OCI-LY3 (cell line): ENCODE data around the gene MFAP5.

Source experiments
- H2AFZ ChIP-seq: fragments of 200-600, 300-600 bp; shearing (Covaris generic); 2 replicates; pipeline ENCODE4 v1.6.0; 2014; ENCODE audit warnings: antibody characterized with exemption, low read depth, low read length
- H3K27ac ChIP-seq: fragments of 200-600, 300-600 bp; sonication (generic); 2 replicates; pipeline ENCODE4 v1.5.1; 2014; ENCODE audit warnings: mild to moderate bottlenecking, low read length, moderate library complexity, mixed read lengths
- H3K27me3 ChIP-seq: fragments of 200-600, 300-600 bp; sonication (generic); 2 replicates; pipeline ENCODE4 v1.6.1; 2014; ENCODE audit warnings: low read depth, low read length, mixed read lengths
- H3K36me3 ChIP-seq: fragments of 200-600, 300-600 bp; sonication (generic); replicated peaks from 2 replicates; pipeline ENCODE3; 2014; ENCODE audit warnings: low read depth, low read length, mixed read lengths
- H3K4me1 ChIP-seq: fragments of 300-600, 200-600 bp; sonication (generic); 2 replicates; pipeline ENCODE4 v1.6.1; 2014; ENCODE audit warnings: low read length, mixed read lengths
- H3K4me2 ChIP-seq: fragments of 200-600, 300-600 bp; sonication (generic); 2 replicates; pipeline ENCODE4 v1.6.1; 2014; ENCODE audit warnings: low read length, mixed read lengths
- H3K4me3 ChIP-seq: fragments of 300-600, 200-600 bp; sonication (generic); 2 replicates; pipeline ENCODE4 v1.5.1; 2014; ENCODE audit warnings: antibody characterized with exemption, mild to moderate bottlenecking, low read length, moderate library complexity
- H3K79me2 ChIP-seq: fragments of 300-600, 200-600 bp; shearing (Covaris generic); 2 replicates; pipeline ENCODE4 v1.6.1; 2014; ENCODE audit warnings: mild to moderate bottlenecking, low read length, mixed read lengths
- H3K9ac ChIP-seq: fragments of 300-600, 200-600 bp; shearing (Covaris generic); 2 replicates; pipeline ENCODE4 v1.6.0; 2014; ENCODE audit warnings: mild to moderate bottlenecking, low read length, moderate library complexity
- H3K9me3 ChIP-seq: fragments of 200-600, 300-600 bp; shearing (Covaris generic); 2 replicates; pipeline ENCODE4 v1.6.1; 2014; ENCODE audit warnings: low read length, mixed read lengths; ENCODE audit not compliant: insufficient read depth
- H4K20me1 ChIP-seq: fragments of 200-600, 300-600 bp; sonication (generic); 2 replicates; pipeline ENCODE4 v1.6.1; 2016; ENCODE audit warnings: low read length, mixed read lengths; ENCODE audit not compliant: insufficient read depth
- CTCF ChIP-seq: fragments of 200-600, 300-600 bp; sonication (generic); IDR thresholded peaks from 2 replicates; pipeline ENCODE4 v1.5.1; 2014; ENCODE audit warnings: antibody characterized with exemption, low read length, low read depth
- EZH2phosphoT487 ChIP-seq: fragments of 200-600 bp; shearing (Covaris generic); IDR thresholded peaks from 2 replicates; pipeline ENCODE4 v1.6.1; 2018; ENCODE audit warnings: antibody characterized with exemption, mixed run types, low read depth

The MFAP5 gene

GRCh38 chr12:8644345-8645248 is 18.0 kb downstream of the MFAP5 start:
- Histone ChIP-seq H3K27me3 (no peaks in the 10 kb centered on the region), H3K4me2 (peak overlapping the region; percentile 78), H3K9me3 (no peaks in the 10 kb centered on the region), H3K4me1 (peaks cover 69% of the 10 kb centered on the region), H3K27ac (peak overlapping the region; percentile 99), H3K9ac (peak overlapping the region; percentile 92), H2AFZ (no peak overlapping the region), H3K79me2 (no peaks in the 10 kb centered on the region; the same call in 1 of the 2 replicates), H4K20me1 (no peaks in the 10 kb centered on the region), H3K36me3 (peaks cover 4% of the 10 kb centered on the region), H3K4me3 (peak overlapping the region; percentile 53)
- no peak for TF ChIP-seq CTCF
- no peak for TF ChIP-seq EZH2phosphoT487

- H3K4me2 ChIP-seq: no peak overlapping the region
- TF ChIP-seq EZH2phosphoT487 (no peak), CTCF (no peak)
- H3K79me2 ChIP-seq: no peaks in the 10 kb centered on the region; the same call in 1 of the 2 replicates
- peaks cover 67% of the 10 kb centered on the region for H3K4me1 ChIP-seq
- no peak overlapping the region for H3K9ac ChIP-seq
- no peaks in the 10 kb centered on the region for H3K27me3 ChIP-seq
- H2AFZ ChIP-seq: 0 out of 2 replicates have a peak overlapping the region, but pooled peaks have one; percentile 10
- no peaks in the 10 kb centered on the region for H4K20me1 ChIP-seq
- peak overlapping the region; percentile 99 for H3K27ac ChIP-seq
- H3K4me3 ChIP-seq: no peak overlapping the region
- no peaks in the 10 kb centered on the region for H3K9me3 ChIP-seq
- peaks cover 4% of the 10 kb centered on the region for H3K36me3 ChIP-seq
Measured at GRCh38 chr12:8642775-8643174, 19.9 kb downstream of the MFAP5 start.

DNA sequence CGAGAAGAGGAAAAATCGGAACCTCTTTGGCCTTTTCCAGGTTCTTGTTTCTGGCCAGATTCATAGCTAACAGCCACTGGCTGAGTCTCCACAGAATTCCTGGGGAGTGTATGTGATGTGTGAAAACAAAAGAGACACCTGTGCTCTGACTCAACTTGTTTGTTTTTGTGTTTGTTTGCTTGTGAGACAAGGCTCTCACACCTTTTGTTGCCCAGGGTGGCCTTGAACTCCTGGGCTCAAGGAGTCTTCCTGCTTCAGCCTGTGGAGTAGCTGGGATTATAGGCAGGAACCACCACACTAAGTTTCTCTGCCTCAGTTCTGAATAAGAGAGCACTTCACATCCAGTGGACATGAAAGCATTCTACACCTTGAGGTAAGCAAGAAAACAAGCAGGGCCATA is 22.7 kb downstream of the MFAP5 start:
- no peak overlapping the region for H3K4me3 ChIP-seq
- H3K36me3 ChIP-seq: no peaks in the 10 kb centered on the region
- H3K27me3 ChIP-seq: no peaks in the 10 kb centered on the region
- no peaks in the 10 kb centered on the region for H4K20me1 ChIP-seq
- no peak for TF ChIP-seq CTCF
- no peak for TF ChIP-seq EZH2phosphoT487
- H3K79me2 ChIP-seq: no peaks in the 10 kb centered on the region
- H2AFZ ChIP-seq: no peak overlapping the region
- H3K4me1 ChIP-seq: peaks cover 69% of the 10 kb centered on the region
- no peak overlapping the region for H3K4me2 ChIP-seq
- H3K27ac ChIP-seq: no peak overlapping the region
- H3K9me3 ChIP-seq: no peaks in the 10 kb centered on the region
- no peak overlapping the region for H3K9ac ChIP-seq

DNA sequence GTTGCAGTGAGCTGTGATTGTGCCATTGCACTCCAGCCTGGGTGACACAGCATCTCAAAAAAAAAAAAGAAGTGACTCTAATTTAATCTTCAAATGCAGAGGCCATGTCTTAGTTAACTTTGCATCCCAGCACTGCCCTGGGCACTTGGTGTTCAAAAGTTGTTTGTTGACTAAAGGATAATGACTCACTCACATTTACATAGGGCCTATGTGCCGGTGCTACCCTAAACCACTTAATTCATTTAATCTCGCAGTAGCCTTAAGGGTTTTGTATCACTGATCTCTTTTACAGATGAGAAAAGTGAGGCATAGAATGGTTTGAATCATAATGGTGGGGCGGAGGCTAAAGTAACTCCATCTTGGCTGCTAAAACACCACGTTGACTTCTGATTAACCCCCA is 23.7 kb downstream of the MFAP5 start:
- Histone ChIP-seq H3K79me2 (no peaks in the 10 kb centered on the region), H3K9ac (no peak overlapping the region), H3K4me2 (no peak overlapping the region), H3K4me3 (no peak overlapping the region), H3K4me1 (peaks cover 65% of the 10 kb centered on the region), H3K27me3 (no peaks in the 10 kb centered on the region), H3K36me3 (no peaks in the 10 kb centered on the region), H4K20me1 (no peaks in the 10 kb centered on the region), H2AFZ (no peak overlapping the region), H3K27ac (no peak overlapping the region), H3K9me3 (no peaks in the 10 kb centered on the region)
- TF ChIP-seq CTCF (no peak), EZH2phosphoT487 (no peak)
